Measurements from ENCODE around the gene NOTUM. TPM values are rescaled to one million over a fixed set of nuclear protein-coding genes. Genes with fewer than 3 reads are reported as not detected.

Gene NOTUM
- total RNA-seq, 2 experiments from 2014 or later, result not detected

DNA sequence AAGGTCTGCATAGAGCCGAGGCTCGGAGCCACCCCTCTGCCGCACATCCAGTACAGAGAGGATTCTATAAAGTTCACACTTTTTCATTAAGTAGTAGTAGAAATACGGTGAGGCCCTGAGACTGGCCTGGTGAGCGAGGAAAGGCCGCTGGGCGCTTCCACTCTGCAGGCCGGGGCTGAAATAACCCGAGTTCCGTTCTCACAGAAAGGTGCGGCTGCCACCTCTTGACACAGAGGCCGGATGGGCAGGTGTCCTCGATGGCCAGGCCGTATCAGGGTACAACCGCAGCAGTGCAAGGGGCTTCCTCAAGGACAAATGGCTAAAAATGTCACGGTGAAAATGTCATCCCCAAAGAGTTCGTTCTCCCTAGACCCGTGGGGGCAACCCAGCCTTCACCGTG is 49.0 kb downstream of the NOTUM start:
- TF ChIP-seq, protein P1, sequence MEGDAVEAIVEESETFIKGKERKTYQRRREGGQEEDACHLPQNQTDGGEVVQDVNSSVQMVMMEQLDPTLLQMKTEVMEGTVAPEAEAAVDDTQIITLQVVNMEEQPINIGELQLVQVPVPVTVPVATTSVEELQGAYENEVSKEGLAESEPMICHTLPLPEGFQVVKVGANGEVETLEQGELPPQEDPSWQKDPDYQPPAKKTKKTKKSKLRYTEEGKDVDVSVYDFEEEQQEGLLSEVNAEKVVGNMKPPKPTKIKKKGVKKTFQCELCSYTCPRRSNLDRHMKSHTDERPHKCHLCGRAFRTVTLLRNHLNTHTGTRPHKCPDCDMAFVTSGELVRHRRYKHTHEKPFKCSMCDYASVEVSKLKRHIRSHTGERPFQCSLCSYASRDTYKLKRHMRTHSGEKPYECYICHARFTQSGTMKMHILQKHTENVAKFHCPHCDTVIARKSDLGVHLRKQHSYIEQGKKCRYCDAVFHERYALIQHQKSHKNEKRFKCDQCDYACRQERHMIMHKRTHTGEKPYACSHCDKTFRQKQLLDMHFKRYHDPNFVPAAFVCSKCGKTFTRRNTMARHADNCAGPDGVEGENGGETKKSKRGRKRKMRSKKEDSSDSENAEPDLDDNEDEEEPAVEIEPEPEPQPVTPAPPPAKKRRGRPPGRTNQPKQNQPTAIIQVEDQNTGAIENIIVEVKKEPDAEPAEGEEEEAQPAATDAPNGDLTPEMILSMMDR (IDR thresholded peaks at IDR 0.05), result no peak
- DNase-seq, result peak in 1 of 14 experiments; percentile 50
- Histone ChIP-seq H3K36me3 (ENCODE audit: insufficient read depth, low read length) (peaks cover 52% of the 10 kb centered on the region), H3K9me3 (ENCODE audit: control insufficient read depth in 1 of 2, insufficient read depth in 1 of 2, low read length in 2 of 2) (no peaks in the 10 kb centered on the region), H3K27ac (ENCODE audit: low read depth in 1 of 2, low read length in 2 of 2) (peak overlapping the region in 1 of 2 donors; percentile 29), H3K4me3 (ENCODE audit: low read length) (no peak overlapping the region), H3K4me1 (ENCODE audit: insufficient read depth, low read length) (peaks cover 39% of the 10 kb centered on the region), H3K27me3 (ENCODE audit: control insufficient read depth in 1 of 2, insufficient read depth in 2 of 2, low read length in 2 of 2) (no peaks in the 10 kb centered on the region)
- ATAC-seq (ENCODE audit: poor library complexity), result no peak
- H3K27me3 Mint-ChIP-seq, result no peaks in the 10 kb centered on the region
- POLR2A ChIA-PET, result no interaction called here
- H3K4me1 Mint-ChIP-seq (ENCODE audit: low read depth), result peaks cover 17% of the 10 kb centered on the region
- CTCF ChIA-PET, result interaction anchor here (1.1 to 1.5 kb wide), 3 partner anchors 14 to 48 kb away, joined by 3 to 4 read pairs (median 3); no protein-coding TSS in a partner anchor
- H3K9me3 Mint-ChIP-seq, result no peaks in the 10 kb centered on the region
- intact Hi-C loops (cut with DNase I, micrococcal nuclease), result loop anchor here (1.0 to 2.0 kb wide), 4 partner anchors 15 to 52 kb away; partner anchors contain the start of genes ALYREF (in 2 of the 2), ANAPC11 (in 2 of the 2), MAFG (in 1 of the 2) and P4HB (in 1 of the 2)
- peak overlapping the region; percentile 80 for H3K4me3 Mint-ChIP-seq
- H3K36me3 Mint-ChIP-seq (ENCODE audit: low read depth), result peaks cover 45% of the 10 kb centered on the region
- H3K27ac Mint-ChIP-seq, result no peak overlapping the region

DNA sequence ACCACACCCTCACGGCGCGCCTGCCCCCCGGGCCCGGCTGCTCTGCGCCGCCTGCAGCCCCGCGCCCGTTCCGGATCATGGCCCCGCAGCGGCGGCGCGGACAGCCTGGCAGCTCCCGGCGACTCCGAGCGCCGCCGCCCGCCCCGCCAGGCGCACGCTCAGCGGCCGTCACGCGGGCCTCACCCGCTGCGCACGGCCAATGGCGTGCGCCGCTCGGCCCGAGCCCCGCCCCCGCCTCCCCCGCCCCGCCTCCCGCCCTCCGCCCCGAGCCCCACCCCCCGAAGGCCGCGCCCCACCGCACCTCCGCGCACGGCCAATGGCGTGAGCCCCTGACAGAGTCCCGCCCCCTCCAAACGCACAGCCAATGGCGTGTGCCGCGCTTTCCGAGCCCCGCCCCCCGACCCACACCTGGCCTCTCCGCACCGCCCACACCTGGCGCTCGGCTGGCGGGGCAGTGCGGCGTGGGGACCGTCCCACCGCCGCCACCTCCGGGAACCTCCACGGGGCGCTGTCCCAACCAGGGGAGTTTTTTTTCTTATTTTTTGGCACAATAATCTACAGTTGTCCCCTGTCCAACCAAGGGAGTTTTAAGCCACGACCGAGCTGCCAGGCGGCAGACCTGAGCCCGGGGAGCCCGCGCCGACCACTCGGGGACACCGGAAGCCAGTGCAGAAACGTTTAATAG is 49.6 kb downstream of the NOTUM start, which contains the start of gene PCYT2:
TSS of gene PCYT2 (minus strand) at position 123 of the 685 bp plus-strand sequence. CDS start at position 79, 44 bp downstream.
- DNase-seq, result peak; percentile 89 to 97 (median 93)
- no peaks in the 10 kb centered on the region for H3K27me3 Mint-ChIP-seq
- H3K27ac Mint-ChIP-seq, result peak within 1 kb of the TSS; percentile 73
- Histone ChIP-seq H3K36me3 (ENCODE audit: insufficient read depth, low read length) (peaks cover 52% of the 10 kb centered on the region), H3K27me3 (ENCODE audit: control insufficient read depth in 1 of 2, insufficient read depth in 2 of 2, low read length in 2 of 2) (no peaks in the 10 kb centered on the region), H3K4me1 (ENCODE audit: insufficient read depth, low read length) (peaks cover 33% of the 10 kb centered on the region), H3K27ac (ENCODE audit: low read depth in 1 of 2, low read length in 2 of 2) (peak within 1 kb of the TSS in 1 of 2 donors; percentile 29), H3K9me3 (ENCODE audit: control insufficient read depth in 1 of 2, insufficient read depth in 1 of 2, low read length in 2 of 2) (no peaks in the 10 kb centered on the region), H3K4me3 (ENCODE audit: low read length) (peak within 1 kb of the TSS; percentile 72)
- H3K36me3 Mint-ChIP-seq (ENCODE audit: low read depth), result peaks cover 42% of the 10 kb centered on the region
- ChIA-PET CTCF (interaction anchor here (1.1 to 1.5 kb wide), 2 partner anchors 15 to 18 kb away, joined by 3 read pairs; no protein-coding TSS in a partner anchor), POLR2A (interaction anchor here (0.6 to 3.6 kb wide), 4 partner anchors 16 to 51 kb away, joined by 3 to 13 read pairs (median 5); partner anchors contain the start of genes ARHGDIA, MAFG and P4HB)
- ATAC-seq (ENCODE audit: poor library complexity), result peak; percentile 97
- H3K4me1 Mint-ChIP-seq (ENCODE audit: low read depth), result peaks cover 11% of the 10 kb centered on the region
- TF ChIP-seq, protein P1 (IDR thresholded peaks at IDR 0.05), result no peak
- intact Hi-C loops (cut with DNase I, micrococcal nuclease), result loop anchor here (1.0 to 2.0 kb wide), 4 partner anchors 15 to 51 kb away; partner anchors contain the start of genes ALYREF (in 2 of the 2), ANAPC11 (in 2 of the 2), MAFG (in 1 of the 2) and P4HB (in 1 of the 2)
- H3K4me3 Mint-ChIP-seq, result peak within 1 kb of the TSS; percentile 92
- no peaks in the 10 kb centered on the region for H3K9me3 Mint-ChIP-seq

DNA sequence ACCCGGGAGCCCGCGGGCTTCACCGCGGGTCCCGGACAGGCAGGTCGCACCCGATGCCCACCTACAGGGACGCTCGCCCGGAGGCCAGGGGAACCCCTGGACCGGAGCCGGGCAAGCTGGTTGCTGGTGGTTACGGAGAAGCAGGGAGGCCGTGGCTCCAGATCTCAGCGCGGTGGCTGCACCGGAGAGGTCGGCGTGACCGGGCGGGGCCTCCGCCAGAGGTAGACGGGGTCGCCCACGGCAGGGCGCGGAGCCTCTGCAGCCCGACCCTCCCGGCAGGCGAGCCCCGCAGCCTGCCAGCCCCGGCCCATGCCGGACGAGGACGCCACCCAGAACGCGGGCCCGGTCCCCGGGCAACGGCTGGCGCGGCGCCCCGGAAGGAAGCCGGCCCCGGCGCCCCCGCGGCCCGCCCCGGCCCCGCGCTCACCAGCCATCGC is 50.1 kb downstream of the NOTUM start:
- Histone ChIP-seq H3K9me3 (ENCODE audit: control insufficient read depth in 1 of 2, insufficient read depth in 1 of 2, low read length in 2 of 2) (no peaks in the 10 kb centered on the region), H3K27ac (ENCODE audit: low read depth in 1 of 2, low read length in 2 of 2) (no peak overlapping the region), H3K36me3 (ENCODE audit: insufficient read depth, low read length) (peaks cover 50% of the 10 kb centered on the region), H3K4me1 (ENCODE audit: insufficient read depth, low read length) (peaks cover 29% of the 10 kb centered on the region), H3K27me3 (ENCODE audit: control insufficient read depth in 1 of 2, insufficient read depth in 2 of 2, low read length in 2 of 2) (no peaks in the 10 kb centered on the region), H3K4me3 (ENCODE audit: low read length) (peak overlapping the region; percentile 72)
- peaks cover 7% of the 10 kb centered on the region for H3K4me1 Mint-ChIP-seq (ENCODE audit: low read depth)
- intact Hi-C loops (cut with DNase I, micrococcal nuclease), result loop anchor here (1.0 to 2.0 kb wide), 4 partner anchors 16 to 51 kb away; partner anchors contain the start of genes ALYREF (in 2 of the 2), ANAPC11 (in 2 of the 2), MAFG (in 1 of the 2) and P4HB (in 1 of the 2)
- ChIA-PET POLR2A (interaction anchor here (0.6 to 3.6 kb wide), 4 partner anchors 17 to 50 kb away, joined by 3 to 13 read pairs (median 5); partner anchors contain the start of genes ARHGDIA, MAFG and P4HB), CTCF (interaction anchor here (1.5 kb wide), 1 partner anchor 15 kb away, joined by 3 read pairs; no protein-coding TSS in a partner anchor)
- no peaks in the 10 kb centered on the region for H3K9me3 Mint-ChIP-seq
- peak overlapping the region; percentile 92 for H3K4me3 Mint-ChIP-seq
- H3K36me3 Mint-ChIP-seq (ENCODE audit: low read depth), result peaks cover 37% of the 10 kb centered on the region
- no peak for ATAC-seq (ENCODE audit: poor library complexity)
- DNase-seq, result no peak
- no peaks in the 10 kb centered on the region for H3K27me3 Mint-ChIP-seq
- TF ChIP-seq, protein P1 (IDR thresholded peaks at IDR 0.05), result no peak
- peak overlapping the region; percentile 73 for H3K27ac Mint-ChIP-seq

Data from CD4-positive, alpha-beta T cell (primary cell).